A549 (cell line): Measurements from ENCODE around the gene IVD.

ENCODE experiments used
- POLR2A ChIP-seq: IDR thresholded peaks from 2 replicates; pipeline ENCODE4 v1.6.1; 2012; ENCODE audit warnings: mild to moderate bottlenecking, low read length
- RAD21 ChIP-seq, 2 experiments: fragments of >200 bp in 1 of 2; sonication (Bioruptor Twin) in 1 of 2; formaldehyde crosslinking in 1 of 2; IDR thresholded peaks in 1 of 2; conservative IDR thresholded peaks in 1 of 2; 2 replicates in 1 of 2; 3 replicates in 1 of 2; pipeline ENCODE4 v1.6.1; 2012 to 2018; ENCODE audit warnings: inconsistent platforms in 1 of 2
- SMC3 ChIP-seq: fragments of >200 bp; sonication (Bioruptor Twin); formaldehyde crosslinking; IDR thresholded peaks from 3 replicates; pipeline ENCODE4 v1.6.1; 2018; ENCODE audit warnings: inconsistent platforms
- ZNF302 ChIP-seq: fragments of 250-450 bp; sonication (Bioruptor Pico); IDR thresholded peaks from 2 replicates; pipeline ENCODE4 v1.9.0; 2021; ENCODE audit warnings: inconsistent platforms, mild to moderate bottlenecking, moderate library complexity
- TF ChIP-seq, protein P1 (sequence below): fragments of >200 bp; sonication (Bioruptor Twin); formaldehyde crosslinking; IDR thresholded peaks from 3 replicates; pipeline ENCODE4 v1.5.1; 2016
- TF ChIP-seq, protein P2 (sequence below): fragments of 450-650 bp; IDR thresholded peaks from 2 replicates; pipeline ENCODE4 v1.6.1; 2014; ENCODE audit warnings: antibody characterized with exemption

DNA sequence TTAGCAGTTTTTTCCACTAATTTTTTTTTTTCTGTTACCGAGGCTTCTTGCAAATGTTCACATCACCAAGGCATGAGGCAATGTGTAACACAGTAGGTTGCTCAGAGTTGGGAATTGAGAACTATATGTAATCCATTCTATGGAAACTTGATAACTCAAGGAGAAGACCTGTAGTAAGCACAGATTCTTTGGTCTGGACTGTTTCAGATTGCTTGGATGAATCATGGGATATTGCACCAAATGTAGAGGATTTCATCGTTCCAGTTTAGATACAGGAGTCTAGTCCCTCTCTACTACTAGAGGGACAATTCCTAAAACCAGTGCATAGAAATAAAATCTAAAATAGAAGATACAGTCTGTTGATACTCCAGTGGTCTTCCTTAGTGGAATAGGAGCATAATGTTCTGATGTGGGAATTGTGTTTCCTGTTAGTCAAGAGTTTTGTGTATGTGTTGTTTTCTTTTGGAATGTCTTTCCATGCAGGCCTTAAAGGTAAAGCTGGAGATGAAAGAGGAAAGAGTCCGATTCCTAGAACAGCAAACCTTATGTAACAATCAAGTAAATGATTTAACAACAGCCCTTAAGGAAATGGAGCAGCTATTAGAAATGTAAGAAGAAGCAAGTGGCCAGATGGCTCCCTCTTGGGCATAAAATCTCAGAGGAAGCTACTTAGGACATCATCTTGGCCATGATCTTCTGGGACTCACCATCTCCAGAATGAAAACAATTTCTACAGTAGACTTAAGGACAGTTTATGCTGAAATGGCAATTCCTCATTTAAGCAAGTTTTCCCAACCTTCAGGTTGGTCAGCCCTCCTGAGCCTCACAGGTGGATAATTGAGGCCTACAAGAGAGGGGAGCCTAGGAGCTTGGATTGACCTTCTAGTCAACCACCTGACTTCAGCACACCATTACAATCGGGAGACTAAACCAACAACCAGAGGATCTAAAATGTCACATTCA lies 12.3 kb upstream of the IVD start:
- TF ChIP-seq SMC3 = no peak
- TF ChIP-seq POLR2A = no peak
- TF ChIP-seq, protein P1, sequence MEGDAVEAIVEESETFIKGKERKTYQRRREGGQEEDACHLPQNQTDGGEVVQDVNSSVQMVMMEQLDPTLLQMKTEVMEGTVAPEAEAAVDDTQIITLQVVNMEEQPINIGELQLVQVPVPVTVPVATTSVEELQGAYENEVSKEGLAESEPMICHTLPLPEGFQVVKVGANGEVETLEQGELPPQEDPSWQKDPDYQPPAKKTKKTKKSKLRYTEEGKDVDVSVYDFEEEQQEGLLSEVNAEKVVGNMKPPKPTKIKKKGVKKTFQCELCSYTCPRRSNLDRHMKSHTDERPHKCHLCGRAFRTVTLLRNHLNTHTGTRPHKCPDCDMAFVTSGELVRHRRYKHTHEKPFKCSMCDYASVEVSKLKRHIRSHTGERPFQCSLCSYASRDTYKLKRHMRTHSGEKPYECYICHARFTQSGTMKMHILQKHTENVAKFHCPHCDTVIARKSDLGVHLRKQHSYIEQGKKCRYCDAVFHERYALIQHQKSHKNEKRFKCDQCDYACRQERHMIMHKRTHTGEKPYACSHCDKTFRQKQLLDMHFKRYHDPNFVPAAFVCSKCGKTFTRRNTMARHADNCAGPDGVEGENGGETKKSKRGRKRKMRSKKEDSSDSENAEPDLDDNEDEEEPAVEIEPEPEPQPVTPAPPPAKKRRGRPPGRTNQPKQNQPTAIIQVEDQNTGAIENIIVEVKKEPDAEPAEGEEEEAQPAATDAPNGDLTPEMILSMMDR = no peak
- TF ChIP-seq ZNF302 (CRISPR knock-in tag) = no peak
- TF ChIP-seq RAD21 (conservative IDR thresholded peaks at IDR 0.05 in 1 of 2, IDR thresholded peaks at IDR 0.05 in 1 of 2) = no peak
- TF ChIP-seq, protein P2, sequence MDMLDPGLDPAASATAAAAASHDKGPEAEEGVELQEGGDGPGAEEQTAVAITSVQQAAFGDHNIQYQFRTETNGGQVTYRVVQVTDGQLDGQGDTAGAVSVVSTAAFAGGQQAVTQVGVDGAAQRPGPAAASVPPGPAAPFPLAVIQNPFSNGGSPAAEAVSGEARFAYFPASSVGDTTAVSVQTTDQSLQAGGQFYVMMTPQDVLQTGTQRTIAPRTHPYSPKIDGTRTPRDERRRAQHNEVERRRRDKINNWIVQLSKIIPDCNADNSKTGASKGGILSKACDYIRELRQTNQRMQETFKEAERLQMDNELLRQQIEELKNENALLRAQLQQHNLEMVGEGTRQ = no peak
